HUDEP-2 (cell line): ENCODE measurements around the gene REXO1.

Experiments
- DNase-seq, 76 experiments: peaks; one replicate each; lab custom pipeline; 2025; ENCODE audit not compliant: unreplicated experiment in 76 of 76; lab: John Stamatoyannopoulos, UW

The REXO1 gene

DNA sequence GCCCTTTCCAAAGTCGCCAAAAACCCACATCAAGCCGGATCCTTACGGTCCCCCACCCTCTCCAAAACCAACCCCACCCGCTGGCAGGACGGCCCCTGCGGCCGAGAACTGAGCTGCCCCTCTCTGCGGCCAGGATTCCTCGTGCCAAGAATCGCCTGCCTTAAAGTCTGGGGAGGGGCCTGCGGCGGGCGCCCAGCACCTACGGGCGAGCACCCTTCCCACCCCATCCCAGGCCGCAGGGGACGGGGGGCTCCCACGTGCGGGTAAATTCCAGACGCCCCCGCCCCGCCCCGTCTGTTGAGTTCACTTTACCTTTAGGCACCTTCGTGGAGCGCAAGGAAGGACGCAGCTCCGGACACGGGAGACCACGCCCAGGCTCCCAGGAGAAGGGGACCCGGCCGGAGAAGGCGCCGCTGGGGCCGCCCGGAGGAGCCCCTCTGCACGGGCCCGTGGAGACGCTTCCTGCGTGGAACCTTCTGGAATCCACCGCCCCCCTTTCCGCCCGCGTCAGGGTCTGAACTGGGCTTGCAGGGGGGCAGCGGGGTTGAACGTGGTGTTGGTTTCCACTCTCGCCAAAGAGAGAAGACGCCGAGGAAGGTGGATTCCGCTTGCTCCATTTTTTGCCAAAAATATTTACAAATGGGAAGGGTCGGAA is 72.2 kb downstream of the REXO1 start:
- DNase-seq, result no peak

- DNase-seq, result peak in 63 of 76 experiments; percentile 25 to 88 (median 71)
Observed at GRCh38 chr19:1774989-1775772, 73.1 kb downstream of the REXO1 start.

- no peak for DNase-seq
Observed at GRCh38 chr19:1773184-1773583, 75.1 kb downstream of the REXO1 start.

GRCh38 chr19:1770866-1771576 is 77.3 kb downstream of the REXO1 start:
- DNase-seq, result no peak

GRCh38 chr19:1769645-1769985 is 78.7 kb downstream of the REXO1 start:
- no peak for DNase-seq

DNA sequence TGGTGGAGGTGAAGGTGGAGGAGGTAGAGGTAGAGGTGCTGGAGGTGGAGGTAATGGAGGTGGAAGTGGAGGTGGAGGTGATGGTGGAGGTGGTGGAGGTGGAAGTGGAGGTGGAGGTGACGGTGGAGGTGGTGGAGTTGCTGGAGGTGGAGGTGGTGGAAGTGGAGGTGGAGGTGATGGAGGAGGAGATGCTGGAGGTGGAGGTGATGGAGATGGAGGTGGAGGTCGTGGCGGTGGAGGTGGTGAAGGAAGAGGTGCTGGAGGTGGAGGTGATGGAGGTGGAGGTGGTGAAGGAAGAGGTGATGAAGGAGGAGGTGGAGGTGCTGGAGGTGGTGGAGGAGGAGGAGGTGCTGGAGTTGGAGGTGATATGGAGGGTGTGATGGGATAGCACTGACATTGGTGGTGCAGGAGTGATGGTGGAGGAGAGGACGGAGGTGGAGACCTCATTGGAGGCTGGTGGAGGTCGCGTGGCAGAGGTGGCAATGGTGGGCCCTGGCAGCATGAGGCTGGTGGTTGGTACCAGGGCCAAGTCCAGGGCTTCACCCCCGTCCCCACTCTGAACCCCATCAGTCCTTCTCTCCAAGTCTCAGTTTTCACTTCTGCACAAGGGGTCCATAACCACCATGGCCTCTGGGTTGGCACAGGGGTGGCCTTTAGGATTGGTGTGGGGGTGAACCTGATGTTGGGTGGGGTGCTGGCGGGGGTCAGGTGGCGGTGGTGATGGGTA is 79.2 kb downstream of the REXO1 start:
- DNase-seq, result no peak

- DNase-seq, result peak in 32 of 76 experiments; percentile 8 to 60 (median 41)
Observed at GRCh38 chr19:1768248-1768647, 80.0 kb downstream of the REXO1 start.

- DNase-seq, result peak in 47 of 76 experiments; percentile 10 to 77 (median 43)
Observed at GRCh38 chr19:1767464-1767933, 80.8 kb downstream of the REXO1 start.

GRCh38 chr19:1766800-1767352 is 81.4 kb downstream of the REXO1 start:
- DNase-seq, result peak in 11 of 76 experiments; percentile 17 to 40 (median 25)

- DNase-seq, result no peak
Observed at GRCh38 chr19:1765904-1766799, 82.1 kb downstream of the REXO1 start.
